GM18519 (cell line): Measurements from ENCODE around the gene NBEAL2.

ENCODE experiments used
- ATAC-seq: cut with Tn5 transposase; IDR thresholded peaks from one replicate; pipeline ENCODE4 v1.9.1; 2021; ENCODE audit warnings: mild to moderate bottlenecking, moderate library complexity; ENCODE audit not compliant: unreplicated experiment, low FRiP score

NBEAL2 gene

GRCh38 chr3:46984591-46985459, 5.4 kb downstream of the NBEAL2 start:
- no peak for ATAC-seq

- ATAC-seq: no peak
Measured at GRCh38 chr3:46985588-46985987, 6.1 kb downstream of the NBEAL2 start.

GRCh38 chr3:46986055-46986730, 6.7 kb downstream of the NBEAL2 start:
- no peak for ATAC-seq

DNA sequence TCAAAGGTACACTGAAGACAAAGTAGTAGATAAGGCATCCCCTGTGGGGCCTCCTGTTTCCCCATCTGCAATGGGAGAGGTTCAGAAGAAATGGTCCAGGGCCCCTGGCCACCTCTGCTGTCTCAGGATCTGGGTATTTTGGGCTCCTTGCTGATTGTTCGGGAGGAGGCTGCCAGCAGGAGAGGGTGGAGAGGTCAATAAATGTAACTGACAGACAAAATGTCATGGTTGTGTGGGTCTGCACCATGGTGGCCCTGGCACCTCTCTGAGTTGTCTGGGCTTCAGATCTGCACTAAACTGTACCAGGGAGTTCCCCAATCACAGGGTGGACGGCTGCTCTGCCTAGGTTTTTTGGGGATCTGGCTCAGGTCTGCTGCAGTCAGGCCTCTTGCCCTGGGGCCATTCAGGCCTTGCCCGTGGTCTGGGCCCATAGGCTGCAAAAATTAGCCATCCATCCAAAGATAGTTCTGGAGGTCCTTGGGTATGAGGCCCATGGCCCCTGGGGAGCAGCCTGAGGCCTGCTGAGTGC, 7.4 kb downstream of the NBEAL2 start:
- ATAC-seq: no peak

- ATAC-seq: no peak
Measured at GRCh38 chr3:46987319-46987742, 7.9 kb downstream of the NBEAL2 start.

GRCh38 chr3:46987743-46988401, 8.4 kb downstream of the NBEAL2 start:
- ATAC-seq: no peak

GRCh38 chr3:46988616-46989015, 9.2 kb downstream of the NBEAL2 start:
- no peak for ATAC-seq

- ATAC-seq: no peak
Measured at GRCh38 chr3:46989146-46989810, 9.8 kb downstream of the NBEAL2 start.

DNA sequence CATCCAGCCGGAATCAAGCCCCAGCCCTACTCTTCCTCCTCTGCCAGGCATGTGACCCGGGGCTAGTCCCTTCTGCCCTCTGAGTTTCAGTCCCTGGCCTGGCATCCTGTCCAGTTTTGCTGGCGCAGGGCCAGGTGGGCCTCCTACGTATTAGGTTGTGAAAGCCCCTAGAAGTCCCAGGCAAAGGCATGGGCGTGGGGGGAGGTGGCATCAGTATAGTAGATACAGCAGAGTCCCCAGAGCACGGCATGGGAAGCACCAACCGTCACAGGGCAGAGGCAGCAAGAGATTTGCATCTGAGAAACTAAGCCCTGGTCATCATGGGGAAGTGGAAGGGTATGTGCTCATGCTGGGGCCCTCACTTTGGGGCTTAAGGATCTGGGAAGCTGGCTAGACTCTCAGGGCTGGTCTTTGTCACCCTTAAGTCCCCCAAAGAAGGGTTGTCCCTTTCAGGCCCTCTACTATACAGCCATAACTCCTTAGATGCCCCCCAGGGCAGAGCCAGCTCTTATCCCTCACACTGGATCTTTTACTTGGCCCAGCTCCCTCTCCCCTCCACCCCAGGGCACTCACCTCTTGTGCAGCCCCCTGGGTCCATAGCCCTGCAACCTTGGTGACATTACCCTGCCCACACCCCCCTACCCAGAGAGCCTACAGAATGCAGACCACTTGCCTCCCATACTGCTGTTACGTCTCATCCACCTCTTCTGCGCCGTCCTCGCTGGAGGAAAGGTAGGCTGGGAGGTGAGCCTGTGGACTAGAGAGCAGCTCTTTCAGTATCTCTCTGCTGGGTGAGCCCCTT, 11.3 kb downstream of the NBEAL2 start:
- no peak for ATAC-seq

DNA sequence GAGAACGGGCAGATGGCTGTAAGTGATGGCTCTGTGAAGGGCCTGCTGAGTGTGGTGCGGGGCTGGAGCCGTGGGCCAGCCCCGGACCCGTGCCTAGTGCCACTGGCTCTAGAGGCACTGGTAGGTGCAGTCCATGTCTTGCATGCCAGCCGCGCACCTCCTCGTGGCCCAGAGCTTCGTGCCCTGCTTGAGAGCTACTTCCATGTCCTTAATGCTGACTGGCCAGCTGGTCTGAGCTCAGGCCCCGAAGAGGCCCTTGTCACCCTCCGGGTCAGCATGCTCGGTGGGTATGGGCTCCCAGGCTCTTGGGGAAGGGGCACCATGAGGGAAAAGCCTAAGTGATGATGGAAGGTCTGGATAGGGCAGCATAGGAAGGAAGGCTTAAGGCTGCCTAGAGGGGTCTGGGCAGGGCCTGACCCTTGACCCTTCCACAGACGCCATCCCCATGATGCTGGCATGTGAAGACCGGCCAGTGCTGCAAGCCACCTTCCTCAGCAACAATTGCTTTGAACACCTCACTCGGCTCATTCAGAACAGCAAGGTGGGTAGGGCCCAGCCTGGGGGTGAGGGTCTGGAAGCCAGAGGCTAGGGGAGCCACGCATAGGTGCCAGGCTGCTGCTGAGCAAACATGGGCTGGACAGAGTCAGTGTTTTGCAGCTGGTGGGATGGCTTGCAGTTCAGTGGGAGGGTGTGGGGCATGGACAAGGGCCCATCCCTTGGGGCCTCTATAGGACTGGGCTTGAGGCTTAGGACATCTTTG, 12.1 kb downstream of the NBEAL2 start:
- ATAC-seq: no peak

DNA sequence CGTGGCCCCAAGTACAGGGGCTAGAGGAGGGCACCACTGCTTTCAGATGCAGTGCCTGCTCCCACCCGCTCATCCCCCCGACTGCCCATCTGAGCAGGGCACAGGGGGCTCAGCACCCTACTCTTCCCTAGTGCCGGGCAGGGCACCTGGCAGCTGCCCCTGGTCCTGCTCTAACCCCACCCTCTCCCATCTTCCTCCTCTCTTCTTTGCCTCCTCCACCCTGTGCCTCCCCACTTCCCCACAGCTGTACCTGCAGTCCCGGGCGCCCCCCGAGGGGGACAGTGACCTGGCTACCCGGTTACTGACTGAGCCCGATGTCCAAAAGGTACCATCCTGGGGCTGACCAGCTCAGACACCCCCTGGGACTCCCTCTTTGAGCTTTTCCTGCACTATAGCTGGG, 12.8 kb downstream of the NBEAL2 start:
- no peak for ATAC-seq

DNA sequence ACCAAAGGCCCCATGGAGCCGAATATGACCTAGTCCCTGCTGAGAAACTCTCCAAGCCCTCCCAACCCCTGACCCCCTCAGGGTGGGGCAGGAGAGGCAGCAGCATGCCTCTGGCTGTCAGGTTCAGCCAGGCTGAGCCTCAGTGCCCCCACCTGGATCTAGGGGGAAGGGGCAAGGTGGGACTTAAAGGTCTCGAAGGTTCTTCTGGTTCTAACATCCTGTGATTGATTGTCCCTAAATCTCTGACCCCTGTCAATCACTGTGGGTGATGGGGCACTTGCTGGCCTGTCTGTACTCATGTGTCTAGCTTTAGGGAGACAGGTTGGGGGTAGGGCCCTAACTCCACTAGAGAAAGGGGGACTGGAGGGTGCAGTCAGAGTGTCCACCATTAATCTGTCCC, 13.8 kb downstream of the NBEAL2 start:
- ATAC-seq: no peak

GRCh38 chr3:46993986-46994385, 14.5 kb downstream of the NBEAL2 start:
- no peak for ATAC-seq

DNA sequence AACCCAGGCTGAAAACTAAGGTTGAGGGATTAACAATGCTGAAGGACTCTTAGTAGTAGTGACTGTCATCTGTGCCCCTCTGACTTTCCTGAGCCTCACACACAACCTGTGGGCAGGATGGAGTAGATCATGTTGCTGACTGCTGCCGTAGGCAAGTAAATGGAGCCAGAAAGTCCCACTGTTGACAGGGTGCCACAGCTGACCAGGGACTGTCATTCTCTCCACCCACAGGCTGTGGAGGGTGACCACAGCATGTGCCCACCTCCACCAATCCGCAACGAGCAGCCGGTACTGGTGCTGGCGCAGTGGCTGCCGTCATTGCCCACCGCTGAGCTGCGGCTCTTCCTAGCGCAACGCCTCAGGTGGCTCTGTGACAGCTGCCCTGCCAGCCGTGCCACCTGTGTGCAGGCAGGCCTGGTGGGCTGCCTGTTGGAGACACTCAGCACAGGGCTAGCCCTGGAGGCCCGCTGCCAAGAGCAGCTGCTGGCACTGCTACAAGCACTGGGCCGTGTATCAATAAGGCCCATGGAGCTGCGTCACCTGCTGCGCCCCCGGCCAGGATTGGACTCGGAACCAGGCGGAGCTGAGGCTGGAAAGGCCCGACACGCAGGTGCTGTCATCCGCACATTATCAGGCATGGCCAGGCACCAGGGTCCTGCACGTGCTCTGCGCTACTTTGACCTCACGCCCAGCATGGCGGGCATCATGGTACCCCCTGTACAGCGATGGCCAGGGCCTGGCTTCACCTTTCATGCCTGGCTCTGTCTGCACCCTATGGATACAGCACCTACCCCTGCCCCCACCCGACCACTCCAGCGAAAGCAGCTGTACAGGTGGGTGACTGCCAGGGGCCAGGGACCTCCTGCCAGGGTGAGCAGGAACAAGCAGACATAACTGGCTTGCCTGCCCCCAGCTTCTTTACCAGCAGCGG, 15.6 kb downstream of the NBEAL2 start:
- ATAC-seq: no peak

- no peak for ATAC-seq
Measured at GRCh38 chr3:46995901-46996562, 16.6 kb downstream of the NBEAL2 start.

DNA sequence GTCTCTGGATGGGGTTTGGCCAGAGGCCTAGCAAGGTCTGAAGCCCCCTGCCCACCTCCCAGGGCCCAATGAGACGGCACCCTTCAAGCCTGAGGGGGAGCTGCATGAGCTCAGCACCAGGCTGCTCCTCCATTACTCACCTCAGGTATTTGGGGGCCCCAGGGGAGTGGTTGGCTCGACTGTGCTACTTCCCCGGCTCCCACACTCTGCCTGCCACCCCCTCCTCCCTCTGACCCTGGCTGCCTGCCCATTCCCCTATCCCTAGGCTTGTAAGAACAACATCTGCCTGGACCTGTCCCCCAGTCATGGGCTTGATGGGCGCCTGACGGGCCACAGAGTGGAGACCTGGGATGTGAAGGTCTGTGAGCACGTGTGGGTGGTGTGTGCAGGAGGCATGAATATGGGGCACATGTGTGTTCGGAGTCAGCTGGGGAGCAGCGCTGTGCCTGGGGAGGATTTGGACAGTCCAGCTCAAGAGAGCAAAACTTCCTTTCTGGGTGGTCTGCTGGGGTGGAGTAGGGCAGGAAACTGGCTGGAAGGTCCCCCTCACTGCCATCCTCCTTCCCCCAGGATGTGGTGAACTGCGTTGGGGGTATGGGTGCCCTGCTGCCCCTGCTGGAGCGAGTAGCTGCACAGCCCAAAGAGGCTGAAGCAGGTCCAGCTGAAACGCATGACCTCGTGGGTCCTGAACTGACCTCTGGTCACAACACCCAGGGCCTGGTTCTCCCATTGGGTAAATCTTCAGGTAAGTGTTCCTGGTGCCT, 17.4 kb downstream of the NBEAL2 start:
- no peak for ATAC-seq
